Bone marrow (tissue), 2 donors: Measurements from ENCODE around the gene SLC51A.
A peak's percentile ranks its signal among the peaks of the same experiment; 100 is the strongest.
"Not testable (repeated sequence)": the region's sequence is repeated elsewhere in the genome, so short reads cannot be mapped to it uniquely, and the experiment has no call there.

ENCODE experiments used
- DNase-seq, 2 donors: peaks; one replicate each; lab custom pipeline; 2025; lab: John Stamatoyannopoulos, UW

The SLC51A gene

DNA sequence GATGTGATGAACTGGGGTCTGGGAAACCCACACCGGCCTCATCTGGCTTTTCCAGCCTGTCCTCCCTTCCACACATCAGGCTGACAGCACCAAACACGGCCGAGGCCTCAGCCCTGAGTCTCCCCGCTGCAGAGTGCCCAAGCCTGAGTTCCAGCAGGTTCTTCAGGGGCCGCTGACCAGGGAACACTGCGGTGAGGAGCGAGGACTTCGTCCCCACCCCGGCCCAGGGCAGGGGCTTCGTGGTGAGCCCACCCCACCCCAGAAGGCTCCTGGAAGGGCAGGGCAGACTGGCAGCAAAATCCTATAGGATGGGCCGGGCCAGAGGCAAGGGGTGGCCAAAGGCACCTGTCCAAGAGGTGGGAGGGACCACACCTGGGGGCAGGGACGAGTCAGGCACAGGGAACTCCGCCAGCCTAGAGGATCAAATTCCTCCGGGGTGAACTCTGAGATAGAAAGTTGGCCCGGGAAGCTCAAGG is at the start of gene SLC51A:
SLC51A (plus strand) TSS at position 446 of the 476 bp plus-strand sequence. CDS start 179 bp downstream, outside the sequence.
- no peak for DNase-seq

DNA sequence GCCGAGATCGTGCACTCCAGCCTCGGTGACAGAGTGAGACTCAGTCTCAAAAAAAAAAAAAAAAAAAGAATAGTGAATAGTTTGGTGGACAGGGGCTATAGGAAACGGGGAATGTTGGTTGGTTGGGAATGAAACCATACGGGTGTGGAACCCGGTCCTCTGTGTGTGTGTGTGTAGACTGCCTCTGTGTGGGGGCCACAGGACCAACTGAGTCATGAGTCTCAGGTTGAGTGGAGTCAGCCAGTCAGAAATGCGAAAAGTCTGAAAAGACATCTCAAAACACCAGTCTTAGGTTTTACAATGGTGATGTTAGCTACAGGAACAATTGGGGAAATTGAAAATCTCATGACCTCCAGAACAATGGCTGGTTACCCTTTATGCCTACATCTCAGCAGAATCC is 49.6 kb upstream of the SLC51A start:
- DNase-seq = no peak

DNA sequence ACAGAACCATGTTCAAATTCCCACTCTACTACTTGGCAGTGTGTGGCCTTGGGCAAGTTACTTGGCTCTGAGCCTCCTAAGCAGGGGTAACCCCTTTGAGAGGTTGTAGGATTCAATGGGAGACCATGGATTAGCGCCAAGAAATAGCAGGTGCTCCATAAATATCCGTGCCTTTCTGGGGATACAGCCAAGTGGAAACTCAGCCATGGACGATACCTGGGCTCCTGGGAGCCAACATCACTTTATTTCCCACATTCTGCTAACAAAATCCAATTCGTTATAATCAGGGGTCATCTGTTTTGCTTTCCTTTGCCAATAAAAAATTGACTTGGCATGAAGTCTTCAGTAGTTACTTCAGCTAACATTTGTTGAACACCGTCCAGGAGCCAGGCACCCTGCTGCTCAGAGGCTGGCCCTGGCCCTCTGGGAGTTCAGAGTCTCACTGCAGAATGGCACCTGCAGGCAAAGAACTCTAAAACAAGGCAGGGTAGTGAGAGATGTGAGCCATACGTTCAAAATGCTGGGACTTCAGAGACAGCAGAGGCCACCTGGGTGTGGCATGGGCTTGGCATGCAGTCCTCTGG is 47.4 kb upstream of the SLC51A start:
- DNase-seq = no peak

GRCh38 chr3:196169836-196170240 is 46.5 kb upstream of the SLC51A start:
- no peak for DNase-seq

- DNase-seq = not testable (repeated sequence)
Measured at GRCh38 chr3:196170296-196170695, 46.0 kb upstream of the SLC51A start.

GRCh38 chr3:196174652-196175051 is 41.7 kb upstream of the SLC51A start:
- no peak for DNase-seq

DNA sequence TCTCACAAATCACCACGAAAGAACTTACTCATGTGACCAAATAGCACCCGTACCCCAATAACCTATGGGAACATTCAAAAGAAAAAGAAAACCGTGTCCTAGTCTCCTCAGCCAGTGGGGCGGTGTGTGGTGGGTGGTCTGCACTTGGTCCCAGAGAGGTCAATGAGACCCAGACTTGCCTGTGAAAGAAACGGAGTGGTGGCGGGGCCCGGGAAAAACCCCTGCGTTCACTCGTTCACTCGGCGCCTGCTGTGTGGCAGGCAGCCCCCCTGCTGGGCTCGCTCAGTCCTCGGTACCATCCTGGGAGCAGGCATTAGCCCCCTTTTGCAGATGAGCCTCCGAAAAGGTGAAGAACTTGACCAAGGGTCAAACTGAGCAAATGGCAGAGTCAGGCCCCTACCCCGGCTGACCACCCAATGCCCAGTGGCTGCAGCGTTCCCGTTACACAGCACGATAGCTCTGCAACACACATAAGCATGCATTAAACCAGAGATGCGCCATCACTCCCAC is 41.2 kb upstream of the SLC51A start:
- DNase-seq = no peak

DNA sequence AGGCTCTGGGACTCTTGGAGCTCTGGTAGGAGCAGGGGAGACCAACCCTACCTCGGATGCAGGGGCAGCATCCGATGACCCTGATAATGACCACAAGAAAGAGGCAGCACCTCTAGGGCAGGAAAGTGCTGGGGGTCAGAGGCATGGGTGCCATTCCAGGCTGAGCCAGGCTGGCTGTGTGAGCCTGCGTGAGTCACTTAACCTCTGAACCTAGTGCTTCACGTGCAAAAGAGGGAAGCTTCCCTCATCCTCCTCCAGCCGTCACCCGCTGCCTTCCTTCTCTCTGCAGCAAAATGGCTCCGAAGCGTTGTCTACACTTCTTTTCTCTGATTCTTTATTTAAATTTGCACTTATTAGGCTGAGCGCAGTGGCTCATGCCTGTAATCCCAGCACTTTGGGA is 40.6 kb upstream of the SLC51A start:
- DNase-seq = no peak

DNA sequence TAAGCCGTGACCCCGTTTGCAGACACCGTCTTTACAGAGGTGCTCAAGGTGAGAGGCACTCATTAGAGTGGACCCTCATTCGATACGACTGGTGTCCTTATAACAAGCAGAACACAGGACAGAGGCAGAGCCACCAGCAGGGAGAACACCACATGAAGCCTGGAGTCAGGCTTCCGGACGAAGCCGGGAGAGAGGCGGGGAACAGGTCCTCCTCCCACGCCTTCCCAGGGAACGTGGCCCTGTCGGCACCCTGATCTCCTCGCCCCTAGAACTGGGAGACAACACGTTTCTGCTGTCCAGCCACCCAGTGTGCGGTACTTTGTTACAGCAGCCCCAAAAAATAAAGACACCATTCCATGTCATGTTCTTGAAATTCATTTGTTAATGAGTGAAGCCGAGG is 38.8 kb upstream of the SLC51A start:
- DNase-seq = no peak

DNA sequence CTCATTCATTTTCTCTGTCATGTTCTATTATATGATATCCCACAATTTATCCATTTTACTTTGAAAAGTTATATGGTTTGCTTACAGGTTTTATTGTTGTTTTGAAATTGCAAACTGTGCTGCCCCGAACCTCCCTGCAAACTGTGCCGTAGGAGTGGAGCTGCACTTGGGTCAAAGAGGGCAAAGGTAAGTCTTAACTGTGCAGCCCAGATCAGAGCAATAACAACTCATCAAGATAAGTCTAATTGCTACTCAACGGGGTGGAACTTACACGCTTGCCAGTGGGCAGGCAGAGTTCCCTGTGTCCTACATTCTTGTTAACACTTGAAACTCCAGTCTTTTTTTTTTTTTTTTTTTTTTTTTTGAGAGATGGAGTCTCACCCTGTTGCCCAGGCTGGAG is 38.4 kb upstream of the SLC51A start:
- DNase-seq = no peak

GRCh38 chr3:196178993-196179379 is 37.3 kb upstream of the SLC51A start:
- DNase-seq = no peak

DNA sequence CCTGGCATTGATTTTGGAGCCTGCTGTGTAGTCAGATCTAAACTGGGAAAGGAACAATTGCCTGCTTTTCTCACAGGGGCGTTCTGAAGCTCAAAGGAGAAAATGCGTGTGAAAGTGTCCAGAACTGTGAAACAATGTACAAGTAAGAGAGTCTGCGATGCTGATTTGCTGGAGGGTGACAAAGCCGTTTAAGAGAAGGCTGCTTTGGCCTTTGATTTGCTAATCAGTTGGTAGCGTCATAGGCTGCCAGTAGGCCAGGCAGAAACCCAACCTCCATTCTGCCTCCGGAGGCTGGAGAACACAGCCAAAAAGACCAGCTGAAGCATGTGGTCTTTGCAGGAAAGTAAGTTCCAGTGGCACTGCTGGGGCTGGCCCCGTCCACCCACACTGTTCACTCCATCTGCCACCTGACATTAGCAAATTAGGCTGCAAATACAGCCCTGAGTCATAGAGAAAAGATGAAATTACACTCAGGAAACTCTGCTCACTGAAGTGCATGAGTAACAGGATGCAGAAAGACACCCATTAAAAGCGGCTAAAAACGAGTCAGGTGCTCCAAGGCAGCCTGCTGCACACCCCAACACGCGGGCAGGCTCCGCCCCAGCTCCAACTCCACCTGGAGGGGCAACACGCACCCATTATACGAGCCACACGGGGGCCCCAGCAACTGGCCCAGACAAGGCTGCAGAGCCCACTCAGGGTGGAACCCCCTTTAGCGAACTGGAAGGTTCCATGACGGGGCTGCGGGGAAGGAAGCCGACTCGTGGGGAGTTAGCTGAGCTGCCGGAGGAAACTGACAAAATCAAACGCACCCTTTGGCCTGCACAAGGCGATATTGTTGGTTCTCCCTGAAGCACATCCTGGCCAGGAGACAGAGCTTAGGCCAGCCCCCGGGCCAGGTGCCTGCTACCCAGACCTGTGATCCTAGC is 36.7 kb upstream of the SLC51A start:
- peak; percentile 48 to 96 for DNase-seq

GRCh38 chr3:196180346-196180745 is 36.0 kb upstream of the SLC51A start:
- DNase-seq = no peak

- DNase-seq = no peak
Measured at GRCh38 chr3:196181127-196181546, 35.2 kb upstream of the SLC51A start.

DNA sequence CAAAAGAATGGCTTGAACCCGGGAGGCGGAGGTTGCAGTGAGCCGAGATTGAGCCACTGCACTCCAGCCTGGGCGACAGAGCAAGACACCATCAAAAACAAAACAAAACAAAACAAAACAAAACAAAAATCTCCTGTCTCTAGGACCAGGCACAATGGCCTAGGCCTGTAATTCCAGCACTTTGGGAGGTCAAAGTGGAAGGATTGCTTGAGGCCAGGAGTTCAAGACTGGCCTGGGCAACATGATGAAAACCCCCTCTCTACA is 32.2 kb upstream of the SLC51A start:
- DNase-seq = not testable (repeated sequence)

GRCh38 chr3:196184881-196185280 is 31.5 kb upstream of the SLC51A start:
- no peak for DNase-seq

DNA sequence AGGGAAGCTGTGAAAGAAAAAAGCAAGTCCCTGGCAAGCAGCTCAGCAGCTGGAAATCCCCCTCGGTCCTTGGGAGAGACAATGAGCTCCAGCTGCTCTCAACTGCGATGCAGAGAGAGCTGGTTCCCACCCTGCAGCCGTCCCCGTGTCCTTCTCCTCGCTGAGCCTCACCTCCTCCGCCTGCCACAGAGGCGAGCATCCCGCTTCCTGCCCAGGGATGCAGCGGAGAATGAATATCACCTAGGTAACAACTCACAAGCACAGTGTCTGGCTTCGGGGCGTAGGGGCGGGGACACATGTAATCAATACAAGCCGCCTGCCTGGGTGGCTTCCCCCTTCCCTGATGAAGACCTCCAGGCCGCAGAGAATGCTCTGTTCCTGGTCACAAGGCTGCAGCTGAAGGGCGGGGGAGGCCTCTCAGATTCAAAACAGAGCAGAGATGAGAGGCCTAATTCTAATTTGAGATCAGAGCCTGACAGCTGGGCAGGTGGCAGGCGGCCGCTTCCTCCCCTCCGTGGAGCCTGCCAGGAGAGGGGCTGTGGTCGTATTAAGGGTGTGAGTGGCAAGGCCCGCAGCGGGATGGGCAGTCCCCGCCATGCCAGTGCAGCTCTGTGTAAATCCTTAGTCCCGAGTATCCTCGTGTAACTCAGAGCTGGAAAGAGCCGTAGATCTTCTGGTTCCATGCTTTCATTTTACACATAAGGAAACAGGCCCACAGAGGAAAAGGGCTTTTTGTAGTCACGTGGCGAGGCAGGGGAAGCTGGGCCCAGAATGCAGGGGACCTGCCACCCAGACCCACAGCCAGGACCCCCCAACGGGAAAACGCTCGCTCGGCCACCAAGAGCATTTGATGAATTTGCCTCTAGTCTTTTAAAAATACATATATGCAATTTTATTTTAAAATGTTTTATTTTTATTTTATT is 29.4 kb upstream of the SLC51A start:
- DNase-seq = peak in 1 of 2 donors; percentile 17

DNA sequence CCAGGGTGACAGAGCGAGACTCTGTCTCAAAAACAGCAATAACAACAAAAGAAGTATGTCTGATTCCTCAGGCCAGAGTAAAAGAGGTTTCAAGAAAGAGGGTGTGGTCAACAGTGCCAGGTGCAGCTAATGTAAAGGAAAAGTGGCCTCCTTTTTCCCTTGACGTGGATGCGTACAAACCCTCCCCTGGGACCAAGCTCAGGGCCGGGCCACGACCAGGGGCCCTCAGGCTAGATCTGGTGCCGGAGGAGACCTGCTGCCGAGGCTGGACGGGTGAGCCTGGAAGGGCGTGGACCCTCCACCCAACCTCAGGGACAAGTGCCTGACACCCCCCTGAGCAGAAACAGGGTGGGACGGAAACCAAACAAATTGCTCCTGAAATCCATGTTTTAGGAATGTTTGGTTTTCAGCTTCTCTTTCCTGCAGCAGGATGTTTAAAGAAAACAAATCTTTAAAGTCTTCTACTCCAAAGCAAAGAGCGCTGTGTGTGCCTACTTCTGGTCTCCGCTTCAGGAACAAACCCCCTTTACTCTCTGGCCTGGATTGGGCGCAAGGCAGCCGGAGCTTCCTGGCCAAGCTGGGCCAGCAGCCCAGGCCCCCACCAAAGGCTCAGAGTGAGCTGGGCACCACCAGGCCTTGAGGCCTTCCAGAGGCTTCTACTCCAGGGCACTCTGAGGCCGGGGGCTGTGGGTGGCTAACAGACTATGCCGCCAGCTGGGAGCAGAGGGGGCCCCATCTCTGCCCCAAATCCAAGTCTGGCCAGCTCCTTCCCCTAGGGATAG is 26.6 kb upstream of the SLC51A start:
- DNase-seq = no peak

DNA sequence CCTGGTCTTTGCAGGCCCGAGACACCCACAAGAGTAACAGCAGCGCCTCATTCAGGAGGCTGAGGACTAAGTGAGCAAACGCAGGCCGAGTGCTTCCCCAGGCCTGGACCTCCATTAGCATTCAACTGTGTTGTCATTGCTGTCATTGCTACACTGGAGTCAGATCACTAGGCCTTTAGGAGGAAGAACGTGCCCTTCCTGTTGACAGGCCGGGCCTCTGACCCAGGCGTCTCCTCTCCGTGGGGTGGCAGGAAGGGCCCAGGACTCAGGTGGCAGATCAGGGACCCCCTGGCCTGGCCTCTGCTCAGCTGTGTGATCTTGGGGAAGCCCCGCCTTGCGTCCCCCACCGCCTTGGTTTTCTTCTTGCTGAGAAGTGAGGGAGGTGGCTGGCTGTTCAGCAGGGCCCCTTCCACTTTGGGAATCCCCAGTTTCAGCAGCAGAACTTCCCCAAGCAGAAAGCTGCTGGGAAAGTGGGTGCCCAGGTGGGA is 24.3 kb upstream of the SLC51A start:
- peak in 1 of 2 donors; percentile 55 for DNase-seq

GRCh38 chr3:196192524-196193051 is 23.7 kb upstream of the SLC51A start:
- no peak for DNase-seq

DNA sequence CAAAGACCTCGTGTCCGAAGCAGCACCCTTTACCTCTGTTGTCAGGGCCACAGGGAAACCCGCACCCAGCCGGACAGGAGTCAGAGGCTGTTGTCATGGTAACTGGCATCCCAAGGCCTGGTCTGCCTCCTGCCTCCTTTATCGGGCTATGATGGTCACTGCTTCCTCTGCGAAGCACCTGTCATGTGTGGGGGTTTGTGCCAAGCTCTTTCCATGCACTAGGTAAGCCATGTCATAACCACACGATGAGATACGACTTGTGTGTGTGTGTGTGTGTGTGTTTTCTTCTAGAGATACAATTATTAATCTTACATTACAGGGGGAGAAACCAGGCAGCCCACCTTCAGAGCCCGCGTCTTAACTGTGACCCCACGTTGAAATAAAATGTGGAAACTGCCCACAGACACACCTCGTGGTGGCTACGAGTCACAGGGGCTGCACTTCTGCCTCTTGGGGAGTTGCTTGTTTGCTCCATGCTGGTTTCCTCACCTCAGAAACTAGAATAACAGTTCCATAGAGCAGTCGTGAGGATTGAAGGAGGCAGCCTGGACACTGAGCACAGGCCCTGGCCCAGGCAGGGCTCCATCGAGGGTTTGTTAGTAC is 23.1 kb upstream of the SLC51A start:
- DNase-seq = no peak
